Dermis microvascular lymphatic vessel endothelial cell (primary cell): ENCODE results near the gene TRMO. TPM values are rescaled to one million over a fixed set of nuclear protein-coding genes. Genes with fewer than 3 reads are reported as not detected.
A peak's percentile ranks its signal among the peaks of the same experiment; 100 is the strongest.

Experiments
- DNase-seq, 2 donors: peaks; one replicate each; pipeline versions ENCODE4 v3.0.0 to v3.0.0-alpha.2; 2010; ENCODE audit warnings: low read depth in 2 of 2
- total RNA-seq: library from RNA; depleted of rRNA; stranded (reverse); fragments of >200 nt; gene quantifications from 2 replicates; pipeline ENCODE4 v1.2.1, GENCODE V29; 2014

TRMO gene
- total RNA-seq, 1 donor from 2014 or later: 11.8 TPM

GRCh38 chr9:97938081-97938644, 15.9 kb upstream of the TRMO start, which contains the start of gene HEMGN:
HEMGN (minus strand) TSS chr9:97938172; CDS start chr9:97938136, 36 bp downstream.
- no peak for DNase-seq

DNA sequence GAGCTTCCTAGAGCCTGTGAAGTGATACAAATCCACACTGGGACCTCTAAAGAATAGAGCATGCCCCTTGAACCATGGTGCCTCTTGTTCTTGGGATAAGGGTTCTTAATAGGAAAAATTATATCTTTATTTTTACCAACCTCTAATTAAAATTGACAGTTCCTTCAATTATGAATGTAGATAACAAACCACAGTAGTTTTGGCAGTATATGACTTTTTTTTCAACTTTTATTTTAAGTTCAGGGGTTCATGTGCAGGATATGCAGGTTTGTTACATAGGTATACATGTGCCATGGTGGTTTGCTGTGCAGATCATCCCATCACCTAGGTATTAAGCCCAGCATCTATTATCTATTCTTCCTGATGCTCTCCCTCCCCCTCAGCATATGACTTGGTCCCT, 14.7 kb upstream of the TRMO start:
- no peak for DNase-seq

DNA sequence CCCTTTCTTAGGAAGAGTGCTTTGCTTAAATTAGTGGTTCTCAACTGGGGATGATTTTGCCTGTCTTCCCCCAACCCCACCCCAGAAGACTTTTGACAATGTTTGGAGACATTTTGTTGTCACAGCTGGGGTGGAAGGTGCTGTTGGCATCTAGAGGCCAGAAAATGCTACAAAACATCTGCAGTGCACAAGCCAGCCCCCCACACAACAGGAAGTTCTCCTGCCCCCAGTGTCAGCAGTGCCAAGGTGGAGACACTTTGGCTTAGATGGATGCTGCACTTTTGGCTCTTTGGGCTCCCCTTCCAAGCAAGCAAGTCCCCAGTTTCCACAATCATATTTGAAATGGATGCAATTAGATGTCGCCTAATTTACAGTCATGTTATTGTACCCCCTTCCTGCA, 13.0 kb upstream of the TRMO start:
- no peak for DNase-seq

GRCh38 chr9:97934321-97935115, 12.2 kb upstream of the TRMO start:
- no peak for DNase-seq

GRCh38 chr9:97933297-97933998, 11.1 kb upstream of the TRMO start:
- DNase-seq: no peak

DNA sequence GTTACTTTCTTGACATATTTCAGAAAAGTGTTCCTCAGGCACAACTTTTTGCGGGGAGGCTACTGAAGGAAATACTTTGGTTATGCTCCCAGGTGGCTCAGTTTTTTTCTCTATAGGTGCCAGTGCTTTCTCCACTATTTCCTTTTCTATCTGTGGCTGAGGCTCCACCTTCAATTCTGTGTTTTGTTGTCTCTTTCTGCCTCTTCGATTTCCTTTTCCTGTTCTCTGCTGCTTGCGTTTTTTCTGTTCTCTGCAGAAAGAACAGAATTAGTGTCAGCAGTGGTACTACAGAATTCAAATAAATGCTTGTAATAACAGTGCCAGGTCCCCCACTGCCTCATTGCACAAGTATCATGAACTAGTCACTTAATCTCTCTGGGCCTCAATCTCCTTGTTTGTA, 8.7 kb upstream of the TRMO start:
- DNase-seq: no peak

DNA sequence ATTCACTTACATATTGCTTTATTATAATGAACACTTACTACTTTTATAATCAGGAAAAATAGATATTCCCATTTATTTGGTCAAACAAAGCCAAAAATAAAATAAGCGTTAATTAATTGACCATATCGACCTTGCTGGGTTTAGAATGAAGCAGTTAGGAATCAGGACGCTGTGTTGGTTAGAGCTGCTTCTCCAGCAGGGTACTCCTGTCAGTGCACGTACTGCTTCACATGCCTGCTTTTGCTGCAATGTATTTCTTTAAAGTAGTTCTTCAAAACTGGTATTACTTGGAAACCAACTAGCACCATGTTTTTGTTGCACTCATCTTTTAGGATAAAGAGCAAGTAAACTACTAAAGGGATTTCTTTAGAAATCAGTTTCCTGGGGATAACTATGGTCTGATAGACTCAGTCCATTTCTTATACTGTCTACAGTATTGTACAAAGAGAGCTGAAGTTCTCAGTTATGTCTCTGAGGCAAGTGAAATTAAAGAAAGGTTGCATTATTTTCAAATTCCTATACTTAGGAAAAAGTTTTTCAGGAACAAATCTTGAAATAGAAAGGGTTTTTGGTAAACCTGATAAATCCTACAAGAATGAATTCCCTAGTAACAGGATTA, 6.8 kb upstream of the TRMO start:
- no peak for DNase-seq

DNA sequence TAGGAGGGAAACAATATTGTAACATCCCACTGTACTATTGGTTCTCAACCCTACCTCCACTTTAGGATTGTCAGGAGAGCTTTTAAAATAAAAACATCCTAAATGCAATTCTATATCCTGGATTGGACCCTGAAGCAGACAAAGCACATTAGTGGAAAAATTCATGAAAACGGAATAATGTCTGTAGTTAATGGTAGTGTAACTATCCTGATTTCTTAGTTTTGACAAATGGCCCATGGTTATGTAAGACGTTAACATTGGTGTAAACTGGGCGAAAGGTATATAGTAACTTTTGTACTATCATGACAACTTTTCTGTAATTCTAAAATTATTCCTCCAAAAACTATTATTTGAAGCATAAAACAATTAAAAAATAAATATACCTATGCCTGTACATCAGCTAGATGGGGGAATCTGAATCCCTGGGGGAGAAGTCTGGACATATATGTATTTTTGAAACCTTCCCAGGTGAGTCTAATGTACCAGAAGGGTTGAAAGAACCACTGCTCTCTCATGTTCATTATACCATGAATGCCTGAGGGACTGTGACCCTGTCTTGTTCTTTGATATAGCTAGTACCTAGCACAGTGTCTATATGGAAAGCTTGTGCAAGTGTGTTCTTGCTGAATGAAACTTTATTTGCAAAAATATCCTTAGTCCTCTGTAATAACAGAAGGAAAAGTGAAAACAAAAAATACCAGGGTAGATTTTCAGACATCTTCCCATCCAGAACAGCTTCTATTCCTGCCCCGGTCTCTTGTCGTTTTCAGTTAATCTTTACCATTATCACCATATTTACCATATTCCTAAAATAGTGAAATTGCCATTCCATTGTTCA, 3.4 kb upstream of the TRMO start:
- no peak for DNase-seq

DNA sequence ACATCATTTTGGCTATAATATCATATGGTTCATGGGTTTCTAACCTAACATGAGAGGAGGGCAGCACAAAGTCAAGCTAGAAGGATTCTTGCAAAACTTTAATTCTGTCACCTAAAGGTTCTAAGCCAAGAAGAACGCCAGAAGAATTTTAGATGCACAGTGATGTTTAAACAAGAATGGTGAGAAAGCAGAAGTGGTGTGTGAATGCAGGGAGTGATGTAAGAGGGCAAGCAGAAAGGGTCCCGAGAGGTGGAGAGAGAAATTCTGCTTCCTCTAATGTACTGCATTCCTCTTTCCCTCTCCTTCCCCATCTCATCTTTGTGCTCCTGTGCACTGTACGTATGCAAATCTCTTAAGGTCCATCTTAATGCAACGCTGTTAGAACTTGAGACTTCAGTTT, 2.1 kb upstream of the TRMO start:
- no peak for DNase-seq

DNA sequence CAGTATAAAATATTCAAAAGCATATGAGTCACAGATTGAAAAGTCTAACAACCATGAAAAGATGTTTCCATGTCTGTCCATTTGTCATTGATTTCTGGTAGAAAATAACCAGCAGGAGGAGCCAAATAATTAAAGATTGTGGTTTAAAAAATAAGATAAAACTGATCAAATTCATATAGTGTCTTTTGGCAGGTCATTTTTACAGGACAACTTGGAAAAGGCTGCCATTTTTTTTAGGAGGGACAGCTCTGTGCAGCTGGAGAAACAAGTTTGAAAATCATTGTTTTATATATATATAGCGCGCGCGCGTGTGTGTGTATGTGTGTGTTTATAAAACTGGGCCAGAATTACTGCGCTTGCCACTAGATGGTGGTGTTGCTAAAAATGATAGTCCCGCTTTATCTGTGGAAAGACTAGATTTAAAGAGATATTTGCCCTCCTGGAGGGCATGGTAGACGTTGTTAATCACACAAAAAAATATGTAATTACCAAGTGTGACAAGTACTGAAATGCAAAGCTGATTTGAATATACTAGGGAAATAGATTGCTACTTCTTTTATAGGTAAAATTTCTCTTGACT, 1.3 kb upstream of the TRMO start:
- DNase-seq: peak; percentile 75 to 84

DNA sequence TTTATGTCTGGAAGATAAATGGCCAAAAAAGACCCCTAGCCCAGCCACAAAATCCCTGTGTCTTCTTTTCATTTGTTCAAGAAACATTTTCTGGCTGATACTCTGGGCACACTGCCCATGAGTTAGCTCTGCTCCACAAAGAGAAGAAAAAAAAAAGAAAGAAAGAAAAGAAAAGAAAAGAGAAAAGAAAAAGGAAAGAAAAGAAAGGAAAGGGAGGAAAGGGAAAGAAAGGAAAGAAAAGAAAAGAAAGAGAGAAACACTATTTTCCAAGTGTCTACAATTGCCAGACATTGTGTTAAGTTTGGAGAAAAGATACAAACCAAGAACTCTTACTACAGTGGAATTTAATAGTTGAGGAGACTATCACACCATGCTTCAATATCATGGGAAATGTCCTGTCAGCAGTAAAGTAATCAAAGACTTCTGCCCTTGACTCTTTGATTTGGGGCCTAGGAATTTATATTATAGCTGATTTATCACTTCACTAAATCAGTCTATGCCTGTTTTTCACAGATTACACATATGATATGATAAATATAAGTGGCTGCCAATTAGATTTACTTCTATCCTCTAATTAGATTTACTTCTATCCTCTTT, 3.0 kb downstream of the TRMO start:
- no peak for DNase-seq

- no peak for DNase-seq
Measured at GRCh38 chr9:97918611-97919010, 3.7 kb downstream of the TRMO start.

GRCh38 chr9:97911970-97912369, 10.3 kb downstream of the TRMO start:
- no peak for DNase-seq

GRCh38 chr9:97911528-97911927, 10.8 kb downstream of the TRMO start:
- DNase-seq: no peak

- no peak for DNase-seq
Measured at GRCh38 chr9:97910357-97910756, 11.9 kb downstream of the TRMO start.

- DNase-seq: no peak
Measured at GRCh38 chr9:97908705-97909104, 13.6 kb downstream of the TRMO start.

DNA sequence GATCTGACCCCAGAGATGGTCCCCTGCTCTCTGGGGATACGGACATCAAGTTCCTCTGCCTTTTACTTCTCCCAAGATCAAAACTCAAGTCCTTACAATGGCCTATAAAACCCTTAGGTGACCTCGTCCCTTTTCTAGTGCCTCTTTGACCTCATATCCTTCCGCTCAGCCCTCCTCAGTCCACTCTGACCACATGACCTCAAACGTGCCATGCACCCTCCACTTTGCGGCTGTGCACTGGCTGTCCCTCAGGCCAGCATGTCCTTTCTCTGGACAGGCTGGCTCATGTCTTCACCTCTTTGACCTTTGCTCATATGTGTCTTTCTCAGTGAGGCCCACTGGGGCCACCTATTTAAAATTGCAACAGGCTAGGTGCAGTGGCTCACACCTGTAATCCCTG, 14.7 kb downstream of the TRMO start:
- no peak for DNase-seq

GRCh38 chr9:97907046-97907445, 15.3 kb downstream of the TRMO start:
- no peak for DNase-seq

DNA sequence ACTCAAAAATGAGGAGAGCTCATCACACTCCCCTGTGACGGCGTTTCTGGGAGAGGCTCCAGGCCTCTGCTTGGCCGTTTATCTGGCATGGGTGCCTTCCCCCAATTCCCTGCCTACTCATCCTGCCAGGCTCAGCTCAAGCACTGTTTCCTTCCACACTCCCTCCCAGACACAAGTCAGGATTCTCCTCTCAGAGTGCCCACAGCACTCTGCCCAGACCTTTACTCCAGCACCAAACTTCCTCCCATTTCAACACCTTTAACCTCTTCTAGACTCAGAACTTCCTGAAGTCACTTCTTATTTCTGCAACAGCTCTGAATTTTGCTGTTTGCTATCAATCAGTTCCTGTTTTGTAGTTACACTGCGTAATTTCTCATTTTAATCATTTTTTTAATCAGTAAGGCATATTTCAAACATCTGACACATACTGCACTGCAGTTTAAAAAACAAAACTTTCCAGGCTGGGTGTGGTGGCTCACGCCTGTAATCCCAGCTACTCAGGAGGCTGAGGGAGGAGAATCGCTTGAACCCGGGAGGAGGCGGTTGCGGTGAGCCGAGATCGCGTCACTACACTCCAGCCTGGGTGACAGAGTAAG, 16.0 kb downstream of the TRMO start:
- peak in 1 of 2 donors; percentile 38 for DNase-seq

- no peak for DNase-seq
Measured at GRCh38 chr9:97905228-97905627, 17.1 kb downstream of the TRMO start.
